Stimulated activated CD4-positive, alpha-beta T cell treated with anti-CD3 and anti-CD28 coated beads, Interleukin-2, amount 100 ng/mL, for 24 hours (primary cell): ENCODE data around the gene ALDH18A1.
"Not testable (repeated sequence)": the region's sequence is repeated elsewhere in the genome, so short reads cannot be mapped to it uniquely, and the experiment has no call there.

Experiments
- DNase-seq, 2 donors: peaks; one replicate each; pipeline ENCODE4 v3.0.0-alpha.2; 2020

ALDH18A1 gene

DNA sequence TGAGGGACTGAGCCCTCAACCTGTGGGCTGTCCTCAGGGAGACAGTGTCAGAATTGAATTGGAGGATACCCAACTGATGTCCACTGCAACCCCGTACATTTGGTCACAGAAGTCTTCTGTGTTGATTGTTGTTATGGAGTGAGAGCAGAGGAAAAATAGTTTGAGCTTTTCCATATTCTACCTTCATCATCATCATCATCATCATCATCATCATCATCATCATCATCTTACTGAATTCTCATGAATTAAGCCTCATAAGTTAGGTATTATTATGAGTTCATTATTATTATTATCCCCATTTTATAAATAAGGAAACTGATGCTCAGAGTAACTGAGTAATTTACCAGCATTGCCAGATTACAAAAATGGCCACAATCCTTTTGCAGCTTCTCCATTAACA, 8.4 kb downstream of the ALDH18A1 start:
- no peak for DNase-seq

DNA sequence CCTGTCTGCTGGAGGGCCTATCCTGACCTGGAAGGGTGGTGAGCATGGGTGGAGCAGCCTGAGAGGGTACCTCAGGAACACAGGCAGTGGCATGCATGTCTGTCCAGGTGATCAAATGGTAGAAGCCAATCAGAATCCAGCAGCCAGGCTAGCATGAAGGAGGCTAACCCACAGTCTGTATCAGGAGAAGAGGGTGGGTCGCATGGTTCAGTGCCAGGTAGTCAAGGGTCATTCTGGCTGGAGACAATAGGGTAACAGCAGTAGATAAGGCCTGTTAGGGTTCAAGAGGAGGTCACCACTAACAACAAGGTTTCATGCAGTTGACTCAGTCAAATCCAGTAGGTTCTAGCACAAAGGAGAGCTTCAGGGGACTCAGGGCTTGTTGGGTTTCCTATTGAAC, 10.4 kb downstream of the ALDH18A1 start:
- DNase-seq, result no peak

DNA sequence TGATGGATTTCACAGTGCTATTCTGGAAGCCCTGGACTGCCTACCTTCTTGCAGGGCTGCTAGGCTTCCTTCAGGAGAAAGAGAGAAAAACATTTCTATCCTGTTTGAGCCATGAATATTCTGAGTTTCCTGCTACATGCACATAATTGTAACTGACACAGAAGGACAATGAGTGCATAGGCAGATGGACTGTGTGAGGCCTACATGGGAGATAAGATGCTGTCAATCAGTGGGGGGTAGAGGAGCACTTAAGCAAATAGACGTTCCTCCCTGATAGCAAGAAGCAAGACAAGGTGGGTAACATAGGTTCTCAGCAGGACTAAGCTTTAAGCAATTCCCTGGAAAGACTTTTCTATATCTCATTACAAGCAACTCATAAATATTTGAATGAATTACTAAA, 11.6 kb downstream of the ALDH18A1 start:
- DNase-seq, result no peak

DNA sequence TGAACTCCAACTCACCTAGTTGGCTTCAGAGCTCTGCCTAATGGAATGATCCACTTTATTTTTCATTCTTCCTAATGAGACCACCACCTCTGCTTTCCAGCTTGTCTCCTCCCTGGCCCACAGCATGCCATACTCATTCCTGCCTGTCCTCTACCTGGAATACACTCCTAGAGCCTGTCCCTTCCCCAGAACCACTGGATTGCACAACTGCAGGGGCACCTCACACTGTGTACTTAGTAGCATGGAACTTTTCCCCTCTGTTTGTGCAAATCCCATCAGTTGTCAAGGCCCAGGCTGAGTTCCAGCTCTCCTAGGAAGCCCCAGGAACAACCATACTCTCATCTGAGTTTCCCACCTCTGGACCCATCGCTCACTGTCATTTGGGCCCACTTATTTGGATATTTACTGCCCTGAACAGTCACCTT, 15.6 kb downstream of the ALDH18A1 start:
- DNase-seq, result no peak

DNA sequence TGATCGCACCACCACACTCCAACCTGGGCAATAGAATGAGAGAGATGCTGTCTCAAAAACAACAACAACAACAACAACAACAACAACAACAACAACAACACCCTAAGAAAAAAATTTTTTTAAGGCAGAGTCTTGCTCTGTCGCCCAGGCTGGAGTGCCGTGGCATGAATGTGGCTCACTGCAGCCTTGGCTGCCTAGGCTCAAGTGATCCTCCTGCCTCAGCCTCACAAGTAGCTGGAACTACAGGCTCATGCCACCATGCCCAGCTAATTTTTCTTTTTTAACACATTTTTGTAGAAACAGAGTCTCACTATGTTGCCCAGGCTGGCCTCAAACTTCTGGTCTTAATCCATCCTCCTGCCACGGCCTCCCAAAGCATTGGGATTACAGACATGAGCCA, 18.6 kb downstream of the ALDH18A1 start:
- DNase-seq, result no peak

DNA sequence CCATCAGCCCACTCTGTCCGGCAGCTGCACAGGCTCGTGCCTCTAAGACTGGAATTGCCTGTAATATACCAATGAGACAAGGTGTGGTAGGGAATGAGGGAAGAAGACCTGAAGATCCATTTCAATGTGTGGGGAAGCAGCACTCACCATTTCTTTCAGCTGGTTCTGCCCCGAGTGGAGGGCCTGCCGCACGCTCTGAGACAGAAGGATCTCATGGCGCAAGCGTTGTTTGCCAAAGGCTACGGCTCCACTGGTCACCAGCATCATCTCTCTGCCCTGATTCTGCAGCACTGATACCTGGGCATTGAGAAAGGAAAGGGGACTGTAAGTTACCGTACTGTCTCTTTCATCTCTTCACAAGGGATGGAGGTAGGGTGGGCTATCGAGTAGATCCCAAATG, 19.4 kb downstream of the ALDH18A1 start:
- DNase-seq, result no peak

DNA sequence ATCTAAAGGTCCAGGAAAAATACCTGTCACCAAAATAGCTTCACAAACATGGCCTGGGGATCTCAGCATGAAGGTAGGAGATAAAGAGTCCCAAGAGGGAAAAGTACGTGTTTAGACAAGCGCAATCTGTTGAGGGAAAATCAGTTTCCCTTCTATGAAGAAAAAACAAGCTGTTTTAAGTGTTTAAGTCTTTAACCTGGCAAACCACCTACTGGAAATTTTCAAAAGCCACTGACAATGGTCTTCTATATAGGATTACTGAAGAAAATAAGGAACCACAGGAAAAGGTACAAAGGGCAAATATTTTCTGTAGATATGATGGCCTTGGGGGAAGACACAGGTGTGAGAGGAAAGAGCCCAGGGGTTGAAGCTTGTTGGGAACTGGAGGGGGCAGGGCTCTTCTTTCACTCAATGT, 21.2 kb downstream of the ALDH18A1 start:
- no peak for DNase-seq

DNA sequence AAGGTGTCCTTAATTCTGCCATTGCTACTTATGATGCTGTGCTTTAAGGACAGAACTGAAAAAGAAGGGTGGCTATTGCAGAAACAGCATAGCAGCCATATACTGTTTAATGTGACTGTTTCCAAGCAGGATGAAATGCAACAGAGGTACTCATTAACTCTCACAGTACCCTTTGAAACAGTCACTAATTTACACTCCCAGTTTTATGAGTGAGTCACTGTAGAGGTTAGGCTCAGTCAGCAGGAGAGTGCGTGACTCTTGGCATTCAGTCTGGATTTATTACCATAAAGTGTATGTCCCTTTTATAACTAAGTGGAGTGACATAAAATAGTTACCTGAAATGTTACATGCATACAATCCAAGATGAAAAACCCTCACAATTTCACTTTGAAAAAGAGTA, 27.7 kb downstream of the ALDH18A1 start:
- DNase-seq, result no peak

DNA sequence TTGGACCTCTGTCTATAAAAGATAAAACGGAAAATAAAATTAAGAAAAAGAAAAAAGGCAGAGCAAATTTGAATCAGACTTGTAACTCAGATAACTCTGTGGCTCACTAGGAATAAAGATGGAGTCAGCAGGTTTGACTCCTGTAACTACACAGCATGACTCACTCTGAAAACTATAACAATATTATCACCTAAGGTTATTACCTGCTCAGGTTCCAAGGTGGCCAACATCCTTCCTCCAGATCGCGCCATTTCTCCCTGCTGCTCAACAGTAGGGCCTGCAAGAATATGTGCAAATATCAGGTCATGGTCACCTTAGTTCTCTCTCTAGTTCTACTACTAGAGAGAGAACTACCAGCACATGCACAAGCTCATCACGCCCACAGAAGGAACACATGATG, 30.0 kb downstream of the ALDH18A1 start:
- no peak for DNase-seq

DNA sequence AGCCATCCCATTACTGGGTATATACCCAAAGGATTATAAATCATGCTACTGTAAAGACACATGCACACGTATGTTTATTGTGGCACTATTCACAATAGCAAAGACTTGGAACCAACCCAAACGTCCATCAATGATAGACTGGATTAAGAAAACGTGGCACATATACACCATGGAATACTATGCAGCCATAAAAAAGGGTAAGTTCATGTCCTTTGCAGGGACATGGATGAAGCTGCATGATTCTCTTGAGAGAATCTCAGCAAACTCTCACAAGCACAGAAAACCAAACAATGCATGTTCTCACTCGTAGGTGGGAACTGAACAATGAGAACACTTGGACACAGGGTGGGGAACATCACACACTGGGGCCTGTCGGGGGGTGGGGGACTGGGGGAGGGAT, 36.1 kb downstream of the ALDH18A1 start:
- DNase-seq, result not testable (repeated sequence)

DNA sequence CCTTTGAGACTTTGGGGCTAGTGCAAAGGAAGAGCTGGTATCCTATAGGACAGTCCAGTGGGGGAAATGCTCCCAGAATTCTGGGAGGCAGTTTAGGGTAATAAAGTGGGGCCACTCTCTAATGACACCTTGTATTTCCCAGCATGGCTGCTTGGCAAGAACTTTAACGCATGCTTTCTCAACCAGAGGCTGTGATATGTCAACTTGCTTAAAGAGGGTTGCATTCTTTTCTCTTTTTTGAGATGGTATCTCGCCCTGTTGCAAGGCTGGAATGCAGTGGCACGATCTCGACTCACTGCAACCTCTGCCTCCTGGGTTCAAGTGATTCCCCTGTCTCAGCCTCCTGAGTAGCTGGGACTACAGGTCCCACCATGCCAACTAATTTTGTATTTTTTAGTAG, 38.4 kb downstream of the ALDH18A1 start:
- DNase-seq, result no peak

DNA sequence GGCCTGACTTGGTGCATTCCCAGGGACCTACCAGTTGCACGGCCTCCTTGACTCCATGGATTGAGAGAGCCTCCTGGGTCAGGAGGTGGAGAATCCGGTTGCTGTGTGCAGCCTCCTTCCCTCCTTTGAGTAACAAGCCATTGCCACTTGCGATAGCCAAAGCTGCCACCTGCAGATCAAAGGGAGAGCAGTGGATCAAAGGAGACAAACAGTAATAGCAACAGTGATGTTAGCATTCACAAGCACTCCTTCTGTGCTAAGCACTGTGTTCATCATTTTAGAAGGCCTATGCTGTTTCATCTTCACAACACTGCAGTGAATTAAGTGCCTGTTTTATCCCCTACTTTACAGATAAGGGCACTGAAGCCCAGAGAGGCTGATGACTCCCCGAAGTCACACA, 40.1 kb downstream of the ALDH18A1 start:
- DNase-seq, result no peak

DNA sequence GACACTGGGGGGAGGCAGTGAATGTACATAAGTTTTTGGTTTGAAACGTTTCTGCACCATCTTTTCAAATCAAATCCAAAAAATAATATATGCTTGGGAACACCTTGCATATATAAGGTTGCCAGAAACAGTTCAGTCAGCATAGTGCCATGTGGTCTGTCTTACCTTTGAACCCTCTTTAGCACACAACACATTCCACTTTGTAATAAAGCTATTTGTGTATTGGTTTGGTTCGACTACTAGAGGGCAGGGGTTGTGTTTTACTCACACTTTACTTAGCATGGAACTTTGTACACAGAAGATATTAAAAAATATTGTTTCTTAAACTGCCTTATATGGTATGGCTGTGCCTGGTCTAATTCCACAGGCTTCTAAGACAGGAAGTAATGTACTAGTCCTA, 43.2 kb downstream of the ALDH18A1 start:
- DNase-seq, result no peak

DNA sequence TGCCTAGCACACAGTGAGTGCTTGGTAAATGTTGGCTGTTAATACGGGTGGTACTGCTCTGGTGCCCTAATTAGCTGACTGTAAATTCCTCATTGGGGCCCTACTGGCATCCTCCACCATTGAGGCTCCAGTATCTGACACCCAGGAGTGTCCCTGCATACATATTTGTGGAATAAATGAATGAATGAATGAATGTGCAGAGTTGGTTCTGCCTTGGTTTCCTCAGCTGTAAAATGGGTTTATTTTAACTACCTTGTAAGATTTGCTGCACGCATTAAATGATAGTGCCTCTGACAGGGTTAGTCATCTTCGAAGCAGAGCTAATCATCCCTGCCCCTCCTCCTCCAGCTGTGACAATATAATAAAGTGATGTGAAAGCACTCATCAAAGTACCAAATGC, 45.8 kb downstream of the ALDH18A1 start:
- no peak for DNase-seq

DNA sequence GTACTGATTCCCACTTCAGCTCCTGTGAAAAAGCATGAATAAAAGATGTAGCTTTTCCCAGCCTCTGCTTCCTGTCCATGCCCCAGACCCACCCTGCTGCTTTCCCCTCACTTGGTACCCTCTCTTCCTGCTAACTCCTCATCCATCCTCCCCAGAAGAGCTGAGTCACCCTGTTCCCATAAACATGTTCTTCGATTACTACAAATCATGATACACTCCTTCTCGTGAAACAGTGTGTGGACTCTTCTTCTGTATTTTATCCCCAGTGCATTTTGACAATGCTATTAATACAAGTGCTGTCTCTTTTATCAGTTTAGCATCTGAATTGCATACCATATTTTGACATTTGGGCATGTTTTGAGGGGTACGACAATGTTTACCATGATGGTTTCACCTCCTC, 49.6 kb downstream of the ALDH18A1 start:
- DNase-seq, result no peak

DNA sequence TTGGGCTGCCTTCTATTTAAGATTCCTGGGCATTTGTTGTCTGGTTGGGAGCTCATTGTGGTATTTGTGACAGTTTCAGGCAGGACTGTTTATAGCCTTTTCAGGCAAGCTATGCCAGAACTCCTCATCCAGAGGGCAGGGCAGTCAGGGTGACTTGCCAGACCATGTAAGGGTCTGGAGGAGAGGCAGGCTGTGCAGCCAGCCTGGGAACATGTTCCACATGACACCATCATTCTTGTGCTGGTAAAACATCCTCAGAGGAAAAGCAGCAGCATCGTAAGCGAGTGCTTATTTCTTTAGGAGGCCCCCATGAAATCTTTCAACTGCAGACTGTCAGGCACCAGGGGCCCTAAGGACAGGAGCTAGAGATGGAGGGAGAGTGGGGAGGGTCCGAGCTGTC, 51.3 kb downstream of the ALDH18A1 start:
- DNase-seq, result no peak

DNA sequence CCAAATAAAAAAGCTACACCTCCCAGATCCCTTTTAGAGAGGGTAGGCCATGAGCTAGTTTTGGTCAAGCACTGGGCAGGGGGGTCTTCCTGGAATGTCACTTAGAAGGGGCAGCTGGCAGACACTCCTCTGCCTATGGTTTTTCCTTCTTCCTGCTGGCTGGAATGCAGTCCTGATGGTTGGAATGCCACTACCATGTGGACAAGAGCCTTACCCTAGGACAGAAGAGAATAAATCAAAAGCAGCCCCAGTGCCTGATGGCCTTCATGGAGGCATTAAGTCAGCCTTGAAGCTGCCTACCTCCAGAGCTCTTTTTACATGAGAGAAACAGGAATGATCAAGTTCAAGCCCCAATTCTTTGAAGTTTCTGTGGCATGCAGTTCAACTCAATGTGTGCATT, 51.9 kb downstream of the ALDH18A1 start:
- DNase-seq, result no peak

DNA sequence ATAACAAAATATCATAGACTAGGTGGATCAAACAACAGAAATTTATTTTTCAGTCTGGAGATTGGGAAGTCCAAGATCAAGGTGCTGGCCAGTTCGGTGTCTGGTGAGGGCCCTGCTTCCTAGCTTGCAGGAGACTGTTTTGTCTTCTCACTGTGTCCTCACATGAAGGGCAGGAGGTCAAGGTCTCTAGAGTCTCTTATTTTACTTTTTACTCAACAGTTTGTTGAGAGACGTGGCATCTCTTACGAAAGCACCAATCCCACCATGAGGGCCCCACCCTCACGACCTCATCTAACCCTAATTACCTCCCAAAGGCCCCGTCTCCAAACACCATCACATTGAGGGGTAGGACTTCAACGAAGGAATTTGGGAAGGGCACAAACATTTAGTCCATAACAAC, 54.1 kb downstream of the ALDH18A1 start:
- DNase-seq, result no peak

DNA sequence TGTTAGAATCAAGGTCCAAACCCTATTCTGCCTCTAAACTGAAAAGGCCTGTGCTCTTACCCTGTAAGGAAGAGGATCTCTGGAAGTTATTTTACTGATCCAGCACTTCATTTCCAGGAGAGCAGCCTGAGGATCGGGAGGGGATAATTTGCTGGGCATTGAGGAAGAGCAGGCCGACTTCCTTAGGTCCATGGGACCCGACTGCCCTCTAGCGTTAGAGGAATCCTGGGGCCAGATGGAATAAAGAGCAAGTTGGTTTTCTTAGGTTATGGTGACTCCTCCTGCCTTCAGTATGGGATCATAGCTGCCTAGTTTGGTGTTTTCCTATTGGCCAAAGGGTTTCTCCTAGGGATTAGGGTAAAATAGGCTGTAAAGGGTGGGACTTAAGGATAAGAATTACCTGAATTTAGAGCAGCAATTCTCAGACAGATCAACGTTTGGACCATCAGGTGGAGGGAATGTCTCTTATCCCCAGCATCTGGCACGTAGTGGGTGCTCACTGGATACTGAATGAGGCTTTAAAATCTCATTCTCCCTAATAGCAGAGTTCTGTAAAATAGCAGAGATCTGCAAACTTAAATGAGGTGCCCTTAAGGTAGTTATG, 55.3 kb downstream of the ALDH18A1 start:
- peak; percentile 38 to 61 for DNase-seq

DNA sequence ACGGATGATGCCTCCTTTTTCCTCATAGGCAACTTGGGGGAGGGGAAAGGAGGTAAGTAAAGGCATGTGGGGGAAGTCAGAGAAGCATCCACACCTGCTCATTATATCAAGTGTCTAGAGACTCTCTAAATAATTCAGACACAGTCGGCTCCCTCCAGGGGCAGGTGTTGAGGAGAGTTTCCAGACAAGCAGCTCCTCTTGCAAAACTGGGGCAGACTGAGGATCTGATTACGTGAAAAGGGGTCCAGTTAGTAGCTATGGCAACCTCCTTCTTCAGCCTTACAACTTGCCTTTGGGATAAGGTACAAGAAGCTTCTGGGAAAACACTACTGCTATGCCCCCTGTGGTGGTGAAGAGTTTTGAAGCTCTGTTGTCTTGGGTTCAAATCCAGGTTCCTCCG, 56.4 kb downstream of the ALDH18A1 start:
- no peak for DNase-seq

DNA sequence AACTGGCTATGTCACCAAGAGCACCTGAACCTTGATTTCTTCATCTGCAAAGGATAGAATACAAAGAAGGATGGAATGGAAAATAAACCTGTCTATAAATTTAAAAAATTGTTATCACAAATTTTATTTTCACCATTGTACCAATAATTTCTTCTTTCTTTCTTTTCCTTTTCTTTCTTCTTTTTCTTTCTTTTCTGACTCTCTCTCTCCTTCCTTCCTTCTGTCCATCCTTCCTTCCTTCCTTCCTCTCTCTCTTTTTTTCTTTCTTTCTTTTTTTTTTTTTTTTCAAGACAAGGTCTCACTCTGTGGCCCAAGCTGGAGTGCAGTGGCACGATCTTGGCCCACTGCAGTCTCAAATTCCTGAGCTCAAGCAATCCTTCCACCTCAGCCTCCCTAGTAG, 58.7 kb downstream of the ALDH18A1 start:
- no peak for DNase-seq

DNA sequence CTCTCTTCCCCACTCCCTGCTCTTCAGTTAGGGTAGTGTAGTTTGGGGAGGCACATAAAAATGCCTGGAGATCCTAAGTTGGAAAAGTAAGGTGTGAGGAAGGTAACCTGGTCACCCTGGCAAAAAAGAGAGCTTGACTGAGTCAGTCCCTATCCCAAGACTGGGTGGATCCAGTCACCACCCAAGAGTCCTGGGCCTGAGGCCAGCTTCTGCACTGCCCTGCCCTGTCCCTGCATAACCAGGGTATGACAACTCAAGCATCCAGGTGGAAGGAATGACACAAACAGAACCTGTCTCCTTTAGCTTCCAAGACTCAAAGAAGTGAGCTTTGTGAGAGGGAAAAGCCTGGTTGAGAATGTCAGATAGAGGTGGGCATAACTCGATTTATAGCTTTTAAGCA, 68.5 kb downstream of the ALDH18A1 start:
- no peak for DNase-seq

DNA sequence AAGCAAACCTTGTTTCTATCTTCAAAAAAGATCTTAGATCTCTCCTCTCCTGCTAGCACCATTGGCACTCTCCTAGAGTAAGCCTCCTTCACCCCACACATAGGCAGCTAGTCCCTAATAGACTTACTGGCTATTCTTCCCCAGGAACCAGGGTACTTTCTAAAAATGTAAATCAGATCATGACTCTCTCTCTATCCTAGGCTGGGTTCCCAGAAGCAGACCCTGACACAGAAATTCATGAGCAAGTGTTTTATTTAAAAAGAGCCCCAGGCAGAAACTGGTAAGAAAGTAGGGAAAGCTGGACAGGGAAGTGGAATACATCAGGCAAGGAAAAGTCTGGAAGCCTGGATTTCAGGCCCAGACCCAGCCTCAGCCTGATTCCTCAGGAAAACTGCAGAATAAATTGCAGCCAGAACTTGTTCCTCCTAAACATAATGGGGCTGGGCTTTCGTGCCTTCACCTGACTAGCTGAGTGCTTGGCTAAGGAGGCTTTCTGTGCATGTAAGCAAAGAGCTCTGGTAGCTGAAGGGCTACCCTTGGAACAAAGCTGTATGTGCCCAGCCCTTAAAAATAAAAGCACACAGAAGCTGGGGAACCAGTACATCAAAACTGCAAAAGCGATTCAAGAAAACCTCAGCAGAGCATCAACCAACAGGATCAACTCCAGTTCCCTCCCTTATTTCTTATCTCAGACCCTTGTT, 76.5 kb downstream of the ALDH18A1 start:
- DNase-seq, result no peak

DNA sequence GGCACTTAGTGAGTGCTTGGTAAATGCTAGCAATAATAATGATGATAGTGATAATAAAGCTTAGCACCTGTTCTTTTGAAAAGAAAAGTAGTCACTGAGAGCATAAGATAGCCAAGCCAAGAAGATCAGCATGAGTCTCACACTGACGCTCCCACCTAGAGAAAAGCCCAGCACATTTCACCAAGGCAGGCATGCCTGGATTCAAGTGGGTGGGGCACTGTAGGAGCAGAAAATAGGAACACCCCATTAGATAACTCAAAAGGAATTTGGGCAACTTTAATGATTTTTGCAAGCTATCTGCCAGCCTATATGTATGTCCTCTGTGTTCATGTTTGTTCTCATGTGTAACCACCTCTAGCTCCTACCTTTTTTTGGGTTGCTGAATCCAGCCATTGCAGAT, 77.2 kb downstream of the ALDH18A1 start:
- no peak for DNase-seq

DNA sequence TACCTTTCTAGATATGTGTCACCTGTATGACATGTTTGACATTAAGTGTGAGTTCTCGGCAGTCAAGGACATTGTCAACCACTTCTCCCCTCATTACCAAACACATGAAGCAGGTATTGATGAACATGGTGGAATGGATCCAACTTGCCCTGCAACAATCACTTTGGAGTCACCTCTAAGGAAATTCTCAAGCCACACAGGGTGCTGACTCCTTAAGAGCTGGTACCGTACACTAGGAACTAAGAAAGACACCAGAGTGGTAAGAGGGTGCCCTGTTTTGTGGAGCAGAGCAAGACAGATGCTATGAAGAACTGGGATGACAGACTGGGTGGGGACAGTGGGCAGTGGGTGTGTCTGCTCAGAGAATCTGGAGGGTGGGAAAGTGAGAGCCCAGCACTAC, 77.9 kb downstream of the ALDH18A1 start:
- DNase-seq, result no peak
